GM23338 (cell line): ENCODE results near the gene NUF2.

Source experiments
- CREB1 ChIP-seq: fragments of 250-450 bp; sonication (Bioruptor Pico); IDR thresholded peaks from 2 replicates; pipeline ENCODE4 v1.5.0; 2020; ENCODE audit warnings: low read depth, mild to moderate bottlenecking, moderate library complexity
- EZH2 ChIP-seq: fragments of 200-600 bp; sonication (generic); IDR thresholded peaks from one replicate; pipeline ENCODE4 v1.8.0; 2017; ENCODE audit warnings: antibody characterized with exemption, mild to moderate bottlenecking, low read depth; ENCODE audit not compliant: unreplicated experiment
- JUNB ChIP-seq: IDR thresholded peaks from one replicate; pipeline ENCODE4 v1.6.1; 2016; ENCODE audit warnings: antibody characterized with exemption; ENCODE audit not compliant: unreplicated experiment
- POLR2AphosphoS5 ChIP-seq: IDR thresholded peaks from 2 replicates; pipeline ENCODE4 v1.6.1; 2016; ENCODE audit warnings: antibody characterized with exemption, low read depth
- TF ChIP-seq, protein P1 (sequence below), 2 experiments: fragments of 200-600 bp in 1 of 2; sonication (generic) in 1 of 2; conservative IDR thresholded peaks; 2 replicates each; pipeline versions ENCODE4 v1.5.1 to v1.6.1; 2016 to 2017; ENCODE audit warnings: antibody characterized with exemption in 2 of 2, low read depth in 2 of 2, mild to moderate bottlenecking in 2 of 2, moderate library complexity in 1 of 2

- no peak for TF ChIP-seq EZH2
- TF ChIP-seq, protein P1, sequence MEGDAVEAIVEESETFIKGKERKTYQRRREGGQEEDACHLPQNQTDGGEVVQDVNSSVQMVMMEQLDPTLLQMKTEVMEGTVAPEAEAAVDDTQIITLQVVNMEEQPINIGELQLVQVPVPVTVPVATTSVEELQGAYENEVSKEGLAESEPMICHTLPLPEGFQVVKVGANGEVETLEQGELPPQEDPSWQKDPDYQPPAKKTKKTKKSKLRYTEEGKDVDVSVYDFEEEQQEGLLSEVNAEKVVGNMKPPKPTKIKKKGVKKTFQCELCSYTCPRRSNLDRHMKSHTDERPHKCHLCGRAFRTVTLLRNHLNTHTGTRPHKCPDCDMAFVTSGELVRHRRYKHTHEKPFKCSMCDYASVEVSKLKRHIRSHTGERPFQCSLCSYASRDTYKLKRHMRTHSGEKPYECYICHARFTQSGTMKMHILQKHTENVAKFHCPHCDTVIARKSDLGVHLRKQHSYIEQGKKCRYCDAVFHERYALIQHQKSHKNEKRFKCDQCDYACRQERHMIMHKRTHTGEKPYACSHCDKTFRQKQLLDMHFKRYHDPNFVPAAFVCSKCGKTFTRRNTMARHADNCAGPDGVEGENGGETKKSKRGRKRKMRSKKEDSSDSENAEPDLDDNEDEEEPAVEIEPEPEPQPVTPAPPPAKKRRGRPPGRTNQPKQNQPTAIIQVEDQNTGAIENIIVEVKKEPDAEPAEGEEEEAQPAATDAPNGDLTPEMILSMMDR (conservative IDR thresholded peaks at IDR 0.05; ENCODE audit: low read depth in 2 of 2), result no peak
- TF ChIP-seq POLR2AphosphoS5, result no peak
- TF ChIP-seq JUNB, result no peak
- TF ChIP-seq CREB1 (CRISPR knock-in tag), result no peak
Observed at GRCh38 chr1:163296504-163297263, 25.1 kb upstream of the NUF2 start.
